PC-9 (cell line): Measurements from ENCODE around the gene MICA. TPM values are rescaled to one million over a fixed set of nuclear protein-coding genes. Genes with fewer than 3 reads are reported as not detected.

ENCODE experiments used
- BruUV-seq: library from RNA; stranded (reverse); fragments of 400-500 nt; replicated peaks from 2 replicates; lab custom pipeline; 2021; lab: Mats Ljungman, UMichigan
- CTCF ChIA-PET: fragments of 300-600 bp; sonication (Branson Sonifier 250); formaldehyde crosslinking; loops from one replicate; lab custom pipeline; 2022; ENCODE audit warnings: antibody characterized with exemption; lab: Charles Lee
- POLR2A ChIA-PET: fragments of 300-600 bp; sonication (Branson Sonifier 250); formaldehyde crosslinking; loops from one replicate; lab custom pipeline; 2022; ENCODE audit warnings: antibody characterized with exemption; ENCODE audit not compliant: unreplicated experiment; lab: Charles Lee
- DNase-seq, 2 experiments: peaks; one replicate each; pipeline versions ENCODE4 v3.0.0 to v3.0.0-alpha.2; 2015 to 2022; ENCODE audit warnings: mixed read lengths in 1 of 2
- H2AFZ ChIP-seq: fragments of 200-600 bp; sonication (generic); 2 replicates; pipeline ENCODE4 v1.8.1; 2017; ENCODE audit warnings: antibody characterized with exemption
- H3F3A ChIP-seq: fragments of 200-600 bp; sonication (generic); 2 replicates; pipeline ENCODE4 v1.8.1; 2017; ENCODE audit warnings: antibody characterized with exemption, mild to moderate bottlenecking, low read depth; ENCODE audit not compliant: insufficient read depth
- H3K27ac ChIP-seq: fragments of 200-600 bp; sonication (generic); 2 replicates; pipeline ENCODE4 v1.6.1; 2016; ENCODE audit warnings: mixed run types
- H3K27me3 ChIP-seq: fragments of 200-600 bp; sonication (generic); 2 replicates; pipeline ENCODE4 v1.6.1; 2016; ENCODE audit warnings: low read depth, mixed run types; ENCODE audit not compliant: insufficient read depth
- H3K36me3 ChIP-seq: fragments of 200-600 bp; sonication (generic); 2 replicates; pipeline ENCODE4 v1.6.1; 2016; ENCODE audit warnings: low read depth, mixed run types
- H3K4me1 ChIP-seq: fragments of 200-600 bp; sonication (generic); replicated peaks from 2 replicates; pipeline ENCODE4 v1.6.1; 2016; ENCODE audit warnings: mixed run types; ENCODE audit not compliant: insufficient read depth
- H3K4me2 ChIP-seq: fragments of 200-600 bp; sonication (generic); 2 replicates; pipeline ENCODE4 v1.6.1; 2017; ENCODE audit warnings: mixed run types
- H3K4me3 ChIP-seq: fragments of 200-600 bp; sonication (generic); 2 replicates; pipeline ENCODE4 v1.6.1; 2016; ENCODE audit warnings: mixed run types
- H3K79me2 ChIP-seq: fragments of 200-600 bp; sonication (generic); 2 replicates; pipeline ENCODE4 v1.6.1; 2017; ENCODE audit warnings: low read depth, mixed run types
- H3K9me2 ChIP-seq: fragments of 200-600 bp; sonication (generic); 2 replicates; pipeline ENCODE4 v1.8.1; 2017; ENCODE audit warnings: mild to moderate bottlenecking; ENCODE audit not compliant: insufficient read depth
- H3K9me3 ChIP-seq: fragments of 200-600 bp; sonication (generic); 2 replicates; pipeline ENCODE4 v1.8.1; 2016; ENCODE audit warnings: low read depth; ENCODE audit not compliant: insufficient read depth
- H4K20me1 ChIP-seq: fragments of 200-600 bp; sonication (generic); 2 replicates; pipeline ENCODE4 v1.8.1; 2017; ENCODE audit not compliant: insufficient read depth
- EZH2 ChIP-seq: fragments of 200-600 bp; sonication (generic); IDR thresholded peaks from 2 replicates; pipeline ENCODE4 v1.8.0; 2017; ENCODE audit warnings: antibody characterized with exemption, low read depth
- intact Hi-C: fragments of 100-400 bp; cut with micrococcal nuclease; formaldehyde crosslinking; loops from one replicate; pipeline ENCODE4 v1.10.0; 2022; ENCODE audit not compliant: unreplicated experiment
- total RNA-seq: library from RNA; stranded (reverse); gene quantifications from 2 replicates; pipeline ENCODE4 v1.2.3, GENCODE V29; 2021
- TF ChIP-seq, protein P1 (sequence below): fragments of 200-600 bp; sonication (generic); conservative IDR thresholded peaks from 2 replicates; pipeline ENCODE4 v1.6.1; 2017; ENCODE audit warnings: mixed run types, antibody characterized with exemption, mild to moderate bottlenecking, moderate library complexity

MICA gene
- total RNA-seq, 1 experiment from 2014 or later = 13.5 TPM

DNA sequence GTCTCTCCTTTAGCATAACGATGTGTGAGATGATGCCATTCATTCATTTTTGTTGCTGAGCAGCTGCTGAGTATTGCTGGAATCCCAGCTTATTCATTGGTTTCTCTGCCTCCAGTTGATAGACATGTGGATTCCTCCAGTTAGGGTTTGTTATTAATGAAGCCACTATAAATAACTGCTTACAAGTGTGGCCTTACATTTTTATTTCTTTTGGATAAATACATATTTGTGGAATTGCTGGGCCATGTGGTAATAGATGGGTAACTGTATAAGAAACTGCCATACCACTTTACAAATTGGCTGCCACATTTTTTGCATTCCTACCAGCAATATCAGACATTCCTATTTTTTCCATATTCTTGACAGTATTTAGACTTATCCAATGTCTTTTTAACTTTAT lies 43.8 kb upstream of the MICA start:
- TF ChIP-seq, protein P1, sequence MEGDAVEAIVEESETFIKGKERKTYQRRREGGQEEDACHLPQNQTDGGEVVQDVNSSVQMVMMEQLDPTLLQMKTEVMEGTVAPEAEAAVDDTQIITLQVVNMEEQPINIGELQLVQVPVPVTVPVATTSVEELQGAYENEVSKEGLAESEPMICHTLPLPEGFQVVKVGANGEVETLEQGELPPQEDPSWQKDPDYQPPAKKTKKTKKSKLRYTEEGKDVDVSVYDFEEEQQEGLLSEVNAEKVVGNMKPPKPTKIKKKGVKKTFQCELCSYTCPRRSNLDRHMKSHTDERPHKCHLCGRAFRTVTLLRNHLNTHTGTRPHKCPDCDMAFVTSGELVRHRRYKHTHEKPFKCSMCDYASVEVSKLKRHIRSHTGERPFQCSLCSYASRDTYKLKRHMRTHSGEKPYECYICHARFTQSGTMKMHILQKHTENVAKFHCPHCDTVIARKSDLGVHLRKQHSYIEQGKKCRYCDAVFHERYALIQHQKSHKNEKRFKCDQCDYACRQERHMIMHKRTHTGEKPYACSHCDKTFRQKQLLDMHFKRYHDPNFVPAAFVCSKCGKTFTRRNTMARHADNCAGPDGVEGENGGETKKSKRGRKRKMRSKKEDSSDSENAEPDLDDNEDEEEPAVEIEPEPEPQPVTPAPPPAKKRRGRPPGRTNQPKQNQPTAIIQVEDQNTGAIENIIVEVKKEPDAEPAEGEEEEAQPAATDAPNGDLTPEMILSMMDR = no peak
- TF ChIP-seq EZH2 = no peak
- intact Hi-C loops = no loop called here
- peaks cover 29% of the 10 kb centered on the region for H3K27me3 ChIP-seq
- no peaks in the 10 kb centered on the region for H4K20me1 ChIP-seq
- ChIA-PET CTCF (interaction anchor here (0.6 kb wide), 1 partner anchor 907 kb away, joined by 9 read pairs; no protein-coding TSS in a partner anchor), POLR2A (no interaction called here)
- H3K79me2 ChIP-seq = no peaks in the 10 kb centered on the region
- no TSS peak for BruUV-seq
- no peaks in the 10 kb centered on the region for H3F3A ChIP-seq
- no peaks in the 10 kb centered on the region for H3K9me2 ChIP-seq
- no peak for DNase-seq
- no peaks in the 10 kb centered on the region for H3K4me1 ChIP-seq
- H3K36me3 ChIP-seq = no peaks in the 10 kb centered on the region
- H3K4me2 ChIP-seq = no peak overlapping the region
- no peaks in the 10 kb centered on the region for H3K9me3 ChIP-seq
- H2AFZ ChIP-seq = no peak overlapping the region
- no peak overlapping the region for H3K4me3 ChIP-seq
- no peak overlapping the region for H3K27ac ChIP-seq

DNA sequence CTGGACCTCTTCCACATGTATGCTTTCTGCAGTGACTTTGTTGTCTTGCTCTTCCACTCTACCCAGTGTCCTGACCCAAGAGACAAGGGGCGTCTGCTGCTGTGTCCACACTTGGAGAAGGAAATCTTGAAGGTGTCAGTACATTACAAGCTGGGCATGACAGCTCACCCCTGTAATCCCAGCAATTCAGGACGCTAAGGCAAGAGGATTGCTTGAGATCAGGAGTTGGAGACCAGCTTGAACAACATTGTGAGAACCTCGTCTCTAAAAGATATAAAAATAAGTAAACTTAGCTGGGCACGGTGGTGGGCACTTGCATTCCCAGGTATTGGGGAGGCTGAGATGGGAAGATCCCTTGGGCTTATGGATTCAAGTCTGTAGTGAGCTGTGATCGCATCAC lies 40.6 kb upstream of the MICA start:
- DNase-seq = no peak
- no TSS peak for BruUV-seq
- TF ChIP-seq, protein P1 = no peak
- no peak for TF ChIP-seq EZH2
- Histone ChIP-seq H3K4me2 (no peak overlapping the region), H3K79me2 (no peaks in the 10 kb centered on the region), H4K20me1 (no peaks in the 10 kb centered on the region), H2AFZ (no peak overlapping the region), H3K36me3 (no peaks in the 10 kb centered on the region), H3K27ac (no peak overlapping the region), H3K4me3 (no peak overlapping the region), H3K9me3 (no peaks in the 10 kb centered on the region), H3K4me1 (no peaks in the 10 kb centered on the region), H3F3A (no peaks in the 10 kb centered on the region), H3K27me3 (peaks cover 29% of the 10 kb centered on the region), H3K9me2 (no peaks in the 10 kb centered on the region)
- CTCF ChIA-PET = no interaction called here
- POLR2A ChIA-PET = no interaction called here
- intact Hi-C loops = loop anchor here (10.0 kb wide), 1 partner anchor 448 kb away; the partner anchor contains the start of gene VARS2

DNA sequence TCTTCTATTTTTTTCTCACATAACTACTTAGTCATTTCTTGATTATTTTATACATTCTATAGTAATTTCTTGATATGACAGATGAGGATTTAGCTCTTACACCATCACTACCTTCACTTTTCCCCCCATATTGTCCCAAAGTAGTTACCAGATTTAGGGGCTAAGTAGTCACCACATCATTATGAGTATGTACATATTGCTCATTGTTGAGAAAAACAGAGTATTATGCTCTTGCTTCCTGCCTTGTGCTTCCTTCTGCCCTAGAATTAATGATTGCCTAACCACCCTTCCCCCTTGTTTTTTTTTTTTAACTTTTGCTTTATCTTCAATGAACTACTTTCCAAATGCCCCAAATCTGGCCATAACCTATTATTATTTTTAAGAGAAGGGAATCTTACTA lies 39.6 kb upstream of the MICA start:
- intact Hi-C loops = loop anchor here (10.0 kb wide), 1 partner anchor 449 kb away; the partner anchor contains the start of gene VARS2
- Histone ChIP-seq H3K36me3 (no peaks in the 10 kb centered on the region), H4K20me1 (no peaks in the 10 kb centered on the region), H3K4me3 (no peak overlapping the region), H3K9me2 (no peaks in the 10 kb centered on the region), H3F3A (no peaks in the 10 kb centered on the region), H2AFZ (no peak overlapping the region), H3K27me3 (peaks cover 28% of the 10 kb centered on the region), H3K27ac (no peak overlapping the region), H3K4me1 (no peaks in the 10 kb centered on the region), H3K4me2 (no peak overlapping the region), H3K9me3 (no peaks in the 10 kb centered on the region), H3K79me2 (no peaks in the 10 kb centered on the region)
- no peak for DNase-seq
- CTCF ChIA-PET = no interaction called here
- no TSS peak for BruUV-seq
- POLR2A ChIA-PET = no interaction called here
- TF ChIP-seq, protein P1 = no peak
- TF ChIP-seq EZH2 = no peak
